H9 (cell line): ENCODE measurements around the gene ZBTB16. TPM values are rescaled to one million over a fixed set of nuclear protein-coding genes. Genes with fewer than 3 reads are reported as not detected.

ENCODE experiments used
- DNase-seq: peaks from one replicate; pipeline ENCODE4 v3.0.0-alpha.2; 2017
- H2AFZ ChIP-seq: one replicate; pipeline ENCODE4 v1.6.1; 2013; ENCODE audit warnings: mild to moderate bottlenecking, low read length, control low read depth, moderate library complexity
- H2AK5ac ChIP-seq: 2 replicates; pipeline ENCODE4 v1.6.1; 2013; ENCODE audit warnings: low read length, control low read depth, mixed read lengths; ENCODE audit not compliant: insufficient read length
- H2BK120ac ChIP-seq: one replicate; pipeline ENCODE4 v1.6.1; 2013; ENCODE audit warnings: low read depth, mild to moderate bottlenecking, low read length, control low read depth, inconsistent platforms; ENCODE audit not compliant: poor library complexity, severe bottlenecking
- H2BK12ac ChIP-seq: 2 replicates; pipeline ENCODE4 v1.6.1; 2013; ENCODE audit warnings: low read length, control low read depth, mixed read lengths, low read depth; ENCODE audit not compliant: insufficient read length
- H2BK15ac ChIP-seq: 2 replicates; pipeline ENCODE4 v1.6.1; 2013; ENCODE audit warnings: low read depth, low read length, control low read depth
- H2BK20ac ChIP-seq: one replicate; pipeline ENCODE4 v1.6.1; 2013; ENCODE audit warnings: low read depth, mild to moderate bottlenecking, low read length, control low read depth, inconsistent platforms; ENCODE audit not compliant: poor library complexity, severe bottlenecking
- H2BK5ac ChIP-seq: 2 replicates; pipeline ENCODE4 v1.6.1; 2013; ENCODE audit warnings: low read length, control low read depth, mixed read lengths; ENCODE audit not compliant: insufficient read length
- H3K14ac ChIP-seq: 2 replicates; pipeline ENCODE4 v1.6.1; 2013; ENCODE audit warnings: low read length, control low read depth; ENCODE audit not compliant: insufficient read depth
- H3K18ac ChIP-seq: 2 replicates; pipeline ENCODE4 v1.6.1; 2013; ENCODE audit warnings: low read depth, mild to moderate bottlenecking, mixed read lengths, low read length, control low read depth; ENCODE audit not compliant: insufficient read length
- H3K23ac ChIP-seq: 2 replicates; pipeline ENCODE4 v1.6.1; 2013; ENCODE audit warnings: low read length, control low read depth, mixed read lengths, low read depth; ENCODE audit not compliant: insufficient read length
- H3K23me2 ChIP-seq: 2 replicates; pipeline ENCODE4 v1.6.1; 2013; ENCODE audit warnings: low read depth, mild to moderate bottlenecking, mixed read lengths, low read length, control low read depth; ENCODE audit not compliant: insufficient read length, poor library complexity, severe bottlenecking
- H3K27ac ChIP-seq: 2 replicates; pipeline ENCODE4 v1.5.1; 2013; ENCODE audit warnings: low read length, control low read depth, mixed read lengths, low read depth; ENCODE audit not compliant: insufficient read length
- H3K27me3 ChIP-seq: 2 replicates; pipeline ENCODE4 v1.6.1; 2013; ENCODE audit warnings: low read length, control low read depth, inconsistent platforms; ENCODE audit not compliant: insufficient read depth
- H3K4ac ChIP-seq: 2 replicates; pipeline ENCODE4 v1.6.1; 2013; ENCODE audit warnings: low read depth, mild to moderate bottlenecking, control low read depth, inconsistent platforms, low read length, moderate library complexity
- H3K4me1 ChIP-seq: 2 replicates; pipeline ENCODE4 v1.6.1; 2013; ENCODE audit warnings: low read length, control low read depth, inconsistent platforms; ENCODE audit not compliant: insufficient read depth
- H3K4me2 ChIP-seq: 2 replicates; pipeline ENCODE4 v1.6.1; 2013; ENCODE audit warnings: low read length, control low read depth, mixed read lengths; ENCODE audit not compliant: insufficient read length, insufficient read depth
- H3K56ac ChIP-seq: 2 replicates; pipeline ENCODE4 v1.6.1; 2013; ENCODE audit warnings: low read depth, mild to moderate bottlenecking, mixed read lengths, low read length, control low read depth; ENCODE audit not compliant: insufficient read length
- H3K79me1 ChIP-seq: 2 replicates; pipeline ENCODE4 v1.6.1; 2013; ENCODE audit warnings: low read depth, mild to moderate bottlenecking, moderate library complexity, low read length, control low read depth, inconsistent platforms; ENCODE audit not compliant: insufficient read depth, poor library complexity, severe bottlenecking
- H3K79me2 ChIP-seq: 2 replicates; pipeline ENCODE4 v1.6.1; 2013; ENCODE audit warnings: low read length, control low read depth, inconsistent platforms; ENCODE audit not compliant: insufficient read depth
- H3K9ac ChIP-seq: 2 replicates; pipeline ENCODE4 v1.6.1; 2013; ENCODE audit warnings: low read length, control low read depth, mixed read lengths; ENCODE audit not compliant: insufficient read length; ENCODE audit errors: extremely low read depth
- H3K9me3 ChIP-seq: one replicate; pipeline ENCODE4 v1.6.1; 2013; ENCODE audit warnings: low read depth, low read length, inconsistent platforms; ENCODE audit not compliant: control insufficient read depth
- H3T11ph ChIP-seq: one replicate; pipeline ENCODE4 v1.6.1; 2013; ENCODE audit warnings: mild to moderate bottlenecking, low read length, control low read depth, inconsistent platforms
- H4K20me1 ChIP-seq: one replicate; pipeline ENCODE4 v1.6.1; 2013; ENCODE audit not compliant: control insufficient read depth, insufficient read length, insufficient read depth
- H4K5ac ChIP-seq: 2 replicates; pipeline ENCODE4 v1.6.1; 2013; ENCODE audit warnings: low read depth, mild to moderate bottlenecking, mixed read lengths, low read length, control low read depth; ENCODE audit not compliant: insufficient read length
- H4K8ac ChIP-seq: replicated peaks from 2 replicates; pipeline ENCODE4 v1.6.1; 2013; ENCODE audit warnings: low read length, control low read depth, mixed read lengths, low read depth; ENCODE audit not compliant: insufficient read length
- H4K91ac ChIP-seq: 2 replicates; pipeline ENCODE4 v1.6.1; 2013; ENCODE audit warnings: low read depth, mild to moderate bottlenecking, moderate library complexity, mixed read lengths, low read length, control low read depth; ENCODE audit not compliant: insufficient read length
- H3K27ac Mint-ChIP-seq, 3 experiments: 2 replicates in 2 of 3; 3 replicates in 1 of 3; pipeline ENCODE4 v1.8.0; 2020 to 2021; ENCODE audit warnings: mixed read lengths in 3 of 3, mild to moderate bottlenecking in 1 of 3, moderate library complexity in 1 of 3
- H3K27me3 Mint-ChIP-seq: 2 replicates; pipeline ENCODE4 v1.8.0; 2021; ENCODE audit warnings: low read depth, mild to moderate bottlenecking, moderate library complexity, mixed read lengths
- H3K36me3 Mint-ChIP-seq, 3 experiments: 2 replicates in 2 of 3; 3 replicates in 1 of 3; pipeline ENCODE4 v1.8.0; 2020 to 2021; ENCODE audit warnings: low read depth in 3 of 3, mixed read lengths in 3 of 3; ENCODE audit not compliant: insufficient read depth in 1 of 3
- H3K4me1 Mint-ChIP-seq, 2 experiments: 2 replicates each; pipeline ENCODE4 v1.8.0; 2020; ENCODE audit warnings: mixed read lengths in 2 of 2
- H3K4me3 Mint-ChIP-seq, 2 experiments: 2 replicates in 1 of 2; 3 replicates in 1 of 2; pipeline ENCODE4 v1.8.0; 2020 to 2021; ENCODE audit warnings: mild to moderate bottlenecking in 2 of 2, mixed read lengths in 2 of 2, moderate library complexity in 1 of 2
- H3K9me3 Mint-ChIP-seq, 2 experiments: 2 replicates in 1 of 2; 3 replicates in 1 of 2; pipeline ENCODE4 v1.8.0; 2020; ENCODE audit warnings: mild to moderate bottlenecking in 2 of 2, mixed read lengths in 2 of 2, moderate library complexity in 1 of 2
- WGBS: extraction: QIAGEN DNeasy Blood & Tissue Kit; methylation state at CpG from one replicate; pipeline ENCODE4 v1.1.7; 2013; ENCODE audit warnings: missing lambda C conversion rate, low lambda C conversion rate, mixed read lengths; ENCODE audit not compliant: insufficient read length; ENCODE audit errors: extremely low coverage; 5-methylcytosine and 5-hydroxymethylcytosine counted together
- total RNA-seq: library from RNA; stranded (reverse); gene quantifications from 2 replicates; pipeline ENCODE4 v1.2.1, GENCODE V29; 2021
- TF ChIP-seq, protein P1 (sequence below): fragments of 200-600 bp; sonication (generic); conservative IDR thresholded peaks from 3 replicates; pipeline ENCODE4 v1.8.0; 2021; ENCODE audit warnings: antibody characterized with exemption, mild to moderate bottlenecking

ZBTB16 gene
- total RNA-seq, 1 experiment from 2014 or later: not detected

DNA sequence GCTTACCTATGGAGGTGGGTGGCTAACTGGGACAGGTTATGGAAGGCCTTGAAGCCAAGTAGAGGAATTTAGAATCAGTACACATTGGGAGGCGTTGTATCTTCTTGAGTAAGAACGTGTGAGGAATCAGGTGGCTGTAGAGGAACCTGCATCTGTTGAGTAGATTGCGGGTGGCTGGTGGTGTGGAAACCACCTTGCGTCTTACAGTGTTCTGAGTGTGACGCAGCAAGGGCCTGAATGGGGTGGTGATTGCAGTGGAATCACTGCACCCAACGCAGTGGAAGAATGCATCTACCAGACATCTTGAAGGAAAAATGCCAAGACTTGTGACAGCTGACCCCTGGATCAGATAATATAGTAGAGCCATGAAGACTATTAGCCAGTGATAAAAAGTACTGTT, 125.9 kb downstream of the ZBTB16 start:
- H3K4me3 Mint-ChIP-seq: no peak overlapping the region
- Histone ChIP-seq H3K18ac (no peak overlapping the region), H2BK120ac (no peak overlapping the region), H3K14ac (no peak overlapping the region), H3K23me2 (no peaks in the 10 kb centered on the region), H2AFZ (no peak overlapping the region), H3K27ac (no peak overlapping the region), H3K4me2 (no peak overlapping the region), H3T11ph (no peak overlapping the region), H4K20me1 (no peaks in the 10 kb centered on the region), H3K9ac (no peak overlapping the region), H4K5ac (no peak overlapping the region), H3K79me2 (no peaks in the 10 kb centered on the region), H4K91ac (no peak overlapping the region), H2AK5ac (no peak overlapping the region), H2BK12ac (no peak overlapping the region), H3K56ac (no peak overlapping the region), H2BK5ac (no peak overlapping the region), H3K27me3 (no peaks in the 10 kb centered on the region), H3K4me1 (no peaks in the 10 kb centered on the region), H3K23ac (no peak overlapping the region), H2BK20ac (no peak overlapping the region), H4K8ac (no peak overlapping the region), H3K4ac (no peak overlapping the region), H3K79me1 (no peaks in the 10 kb centered on the region), H2BK15ac (no peak overlapping the region), H3K9me3 (no peaks in the 10 kb centered on the region)
- H3K36me3 Mint-ChIP-seq: no peaks in the 10 kb centered on the region
- TF ChIP-seq, protein P1, sequence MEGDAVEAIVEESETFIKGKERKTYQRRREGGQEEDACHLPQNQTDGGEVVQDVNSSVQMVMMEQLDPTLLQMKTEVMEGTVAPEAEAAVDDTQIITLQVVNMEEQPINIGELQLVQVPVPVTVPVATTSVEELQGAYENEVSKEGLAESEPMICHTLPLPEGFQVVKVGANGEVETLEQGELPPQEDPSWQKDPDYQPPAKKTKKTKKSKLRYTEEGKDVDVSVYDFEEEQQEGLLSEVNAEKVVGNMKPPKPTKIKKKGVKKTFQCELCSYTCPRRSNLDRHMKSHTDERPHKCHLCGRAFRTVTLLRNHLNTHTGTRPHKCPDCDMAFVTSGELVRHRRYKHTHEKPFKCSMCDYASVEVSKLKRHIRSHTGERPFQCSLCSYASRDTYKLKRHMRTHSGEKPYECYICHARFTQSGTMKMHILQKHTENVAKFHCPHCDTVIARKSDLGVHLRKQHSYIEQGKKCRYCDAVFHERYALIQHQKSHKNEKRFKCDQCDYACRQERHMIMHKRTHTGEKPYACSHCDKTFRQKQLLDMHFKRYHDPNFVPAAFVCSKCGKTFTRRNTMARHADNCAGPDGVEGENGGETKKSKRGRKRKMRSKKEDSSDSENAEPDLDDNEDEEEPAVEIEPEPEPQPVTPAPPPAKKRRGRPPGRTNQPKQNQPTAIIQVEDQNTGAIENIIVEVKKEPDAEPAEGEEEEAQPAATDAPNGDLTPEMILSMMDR: no peak
- H3K4me1 Mint-ChIP-seq: no peaks in the 10 kb centered on the region; a peak in 1 of 4 replicates
- DNase-seq: no peak
- H3K9me3 Mint-ChIP-seq: peaks cover 0 to 3% of the 10 kb centered on the region in 2 experiments; a peak in 1 of 5 replicates
- no CpG with 5 or more reads among the region's 6 CpGs for WGBS
- peaks cover 27% of the 10 kb centered on the region; the same call in 1 of the 2 replicates for H3K27me3 Mint-ChIP-seq
- no peak overlapping the region for H3K27ac Mint-ChIP-seq
